Islet precursor cell (in vitro differentiated cells): ENCODE results near the gene FGD1.

ENCODE experiments used
- DNase-seq: peaks from one replicate; pipeline ENCODE4 v3.0.0-alpha.2; 2018

FGD1 gene

GRCh38 chrX:54470054-54470760 lies 25.8 kb downstream of the FGD1 start:
- DNase-seq: no peak

GRCh38 chrX:54452920-54453319 lies 43.1 kb downstream of the FGD1 start:
- DNase-seq: peak; percentile 81

- no peak for DNase-seq
These were observed 46.1 kb downstream of the FGD1 start for GRCh38 chrX:54449929-54450328.

- peak; percentile 55 for DNase-seq
These were observed 48.6 kb downstream of the FGD1 start for GRCh38 chrX:54447461-54447860.

- peak; percentile 60 for DNase-seq
These were observed 50.0 kb downstream of the FGD1 start for GRCh38 chrX:54446084-54446483.

GRCh38 chrX:54444752-54445151 lies 51.3 kb downstream of the FGD1 start:
- no peak for DNase-seq

GRCh38 chrX:54442790-54443189 lies 53.2 kb downstream of the FGD1 start:
- no peak for DNase-seq

GRCh38 chrX:54439960-54440871 lies 55.8 kb downstream of the FGD1 start, which contains the start of gene TSR2:
Gene TSR2 (plus strand): TSS chrX:54440404. CDS start chrX:54440422, 18 bp downstream.
- DNase-seq: peak; percentile 91

- DNase-seq: no peak
These were observed 60.9 kb downstream of the FGD1 start for GRCh38 chrX:54435121-54435520.

GRCh38 chrX:54430519-54430918 lies 65.5 kb downstream of the FGD1 start:
- DNase-seq: no peak

GRCh38 chrX:54427837-54428424 lies 68.1 kb downstream of the FGD1 start:
- no peak for DNase-seq

- DNase-seq: peak; percentile 59
These were observed 72.7 kb downstream of the FGD1 start for GRCh38 chrX:54423161-54423888.

- DNase-seq: no peak
These were observed 73.9 kb downstream of the FGD1 start for GRCh38 chrX:54422168-54422567.

- DNase-seq: no peak
These were observed 76.3 kb downstream of the FGD1 start for GRCh38 chrX:54419559-54420302.

- no peak for DNase-seq
These were observed 79.1 kb downstream of the FGD1 start for GRCh38 chrX:54416965-54417364.

GRCh38 chrX:54415534-54416350 lies 80.3 kb downstream of the FGD1 start:
- no peak for DNase-seq

- no peak for DNase-seq
These were observed 82.3 kb downstream of the FGD1 start for GRCh38 chrX:54413753-54414152.

- no peak for DNase-seq
These were observed 84.3 kb downstream of the FGD1 start for GRCh38 chrX:54411732-54412131.

GRCh38 chrX:54407266-54407665 lies 88.8 kb downstream of the FGD1 start:
- DNase-seq: no peak

- DNase-seq: no peak
These were observed 98.9 kb downstream of the FGD1 start for GRCh38 chrX:54397113-54397512.
